Measurements from ENCODE around the gene CCR6. TPM values are rescaled to one million over a fixed set of nuclear protein-coding genes. Genes with fewer than 3 reads are reported as not detected.

The CCR6 gene
- total and polyA plus RNA-seq, 2 of the 8 experiments (the other 6 are each of a cell fraction or from before 2014, with no cell fraction given) = 0.06 TPM; not detected in 1

DNA sequence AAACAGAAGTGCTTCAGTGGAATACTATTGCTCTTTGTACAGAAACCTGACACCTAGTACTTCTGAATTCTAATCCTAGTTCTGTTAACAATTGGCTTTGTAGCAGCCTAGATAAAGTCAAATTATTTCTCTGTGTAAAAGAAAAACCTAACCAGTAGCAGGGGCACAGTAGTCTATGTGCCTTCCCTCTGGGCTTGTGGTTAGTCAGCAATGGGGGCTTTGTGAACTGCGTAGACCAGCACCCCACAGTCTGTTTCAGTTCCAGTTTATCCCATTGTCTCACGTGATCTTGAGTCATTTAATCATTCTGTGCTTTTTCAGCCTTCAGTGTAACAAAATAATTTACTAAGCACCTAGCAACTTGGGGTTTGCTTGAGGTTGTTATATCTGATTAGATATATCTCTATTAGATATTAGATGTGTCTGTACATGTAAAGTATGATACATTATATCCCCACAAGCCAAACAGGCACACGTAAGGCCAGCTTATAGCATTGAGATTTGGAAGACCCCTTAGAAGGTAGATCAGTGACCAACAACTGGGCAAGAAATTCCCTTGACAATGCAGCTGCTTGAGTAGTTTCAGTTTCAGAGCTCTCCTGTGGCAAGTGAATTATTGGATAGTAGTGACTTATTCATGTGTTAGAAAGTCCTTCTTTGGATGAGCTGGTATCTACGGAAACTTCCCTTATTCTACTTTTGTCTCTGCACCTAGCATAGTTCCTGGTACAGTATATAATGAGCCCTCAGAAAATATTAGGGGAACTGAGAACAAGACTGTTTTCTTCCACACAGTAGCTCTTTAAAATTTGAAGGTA is 27.9 kb upstream of the CCR6 start:
- H3K79me2 ChIP-seq (ENCODE audit: control insufficient read depth in 1 of 2, insufficient read depth in 2 of 2, low read length in 2 of 2) = no peaks in the 10 kb centered on the region
- no peak overlapping the region for H3K9ac ChIP-seq (replicated peaks in 1 of 4; ENCODE audit: extremely low read depth in 1 of 4, low read depth in 3 of 4, low read length in 3 of 4)
- H3K18ac ChIP-seq (ENCODE audit: extremely low read depth, low read length) = no peak overlapping the region
- DNase-seq (ENCODE audit: low read depth in 1 of 2, low spot score in 2 of 2) = no peak
- no peak overlapping the region for H3K4me2 ChIP-seq (ENCODE audit: insufficient read depth in 1 of 2, low read depth in 2 of 2, low read length in 2 of 2)
- no peak overlapping the region for H4K5ac ChIP-seq (ENCODE audit: insufficient read length, low read depth, low read length)
- H3K23me2 ChIP-seq (ENCODE audit: low read depth, low read length) = no peaks in the 10 kb centered on the region
- H3K4ac ChIP-seq (replicated peaks; ENCODE audit: insufficient read length, low read depth, low read length) = no peak overlapping the region
- H4K8ac ChIP-seq (ENCODE audit: extremely low read depth, insufficient read depth, low read length) = no peak overlapping the region
- H3K27ac ChIP-seq (ENCODE audit: low read depth, low read length) = no peak overlapping the region
- no peaks in the 10 kb centered on the region for H3K27me3 ChIP-seq (replicated peaks in 1 of 4; ENCODE audit: control insufficient read depth in 3 of 4, extremely low read depth in 1 of 4, insufficient read depth in 3 of 4, low read length in 3 of 4)
- no peak overlapping the region for H2BK120ac ChIP-seq (replicated peaks; ENCODE audit: low read depth, low read length)
- no peaks in the 10 kb centered on the region for H3K9me3 ChIP-seq (ENCODE audit: insufficient read depth in 2 of 2, low read depth in 1 of 2, low read length in 1 of 2)
- no peak overlapping the region for H2AK5ac ChIP-seq (ENCODE audit: low read depth, low read length)
- CTCF ChIA-PET (ENCODE audit: partially characterized antibody) = interaction anchor here (1.3 to 1.4 kb wide), 2 partner anchors 47 to 323 kb away, joined by 3 to 4 read pairs; no protein-coding TSS in a partner anchor
- H3K36me3 ChIP-seq (ENCODE audit: control insufficient read depth in 2 of 4, insufficient read depth in 4 of 4, low read length in 3 of 4) = no peaks in the 10 kb centered on the region
- no peak overlapping the region for H3K4me3 ChIP-seq (ENCODE audit: extremely low read depth in 1 of 4, insufficient read depth in 2 of 4, low read depth in 3 of 4, low read length in 4 of 4)
- H2BK15ac ChIP-seq (ENCODE audit: low read length) = no peak overlapping the region
- H2BK5ac ChIP-seq (ENCODE audit: low read depth, low read length) = no peak overlapping the region
- no peak overlapping the region for H3K56ac ChIP-seq (replicated peaks; ENCODE audit: insufficient read length, low read depth, low read length)
- H4K20me1 ChIP-seq (replicated peaks in 1 of 2; ENCODE audit: control insufficient read depth in 1 of 2, insufficient read depth in 2 of 2, low read length in 2 of 2) = no peaks in the 10 kb centered on the region
- no peak overlapping the region for H3K14ac ChIP-seq (ENCODE audit: insufficient read length)
- WGBS, 2 experiments (ENCODE audit: extremely low coverage in 1 of 2, insufficient coverage in 1 of 2, insufficient read length in 1 of 2, insufficient replicate concordance in 2 of 2, low coverage in 1 of 2, low lambda C conversion rate in 2 of 2, missing lambda C conversion rate in 1 of 2) = 94% methylated on average over 4 of the region's 4 CpGs; no CpG with 5 or more reads in 1 of the 2 experiments
- POLR2A ChIA-PET (ENCODE audit: partially characterized antibody) = no interaction called here
- H3K4me1 ChIP-seq (replicated peaks in 1 of 4; ENCODE audit: control insufficient read depth in 3 of 4, insufficient read depth in 4 of 4, low read length in 3 of 4) = peaks cover 0 to 7% (median 2%) of the 10 kb centered on the region in 4 experiments; a peak in 2 of 7 replicates
- H2BK12ac ChIP-seq (ENCODE audit: low read depth, low read length) = no peak overlapping the region
- no peak overlapping the region for H3K23ac ChIP-seq (ENCODE audit: insufficient read length)
- no peaks in the 10 kb centered on the region for H3K79me1 ChIP-seq (ENCODE audit: low read depth, low read length)
- H4K91ac ChIP-seq (replicated peaks; ENCODE audit: insufficient read length, low read length) = no peak overlapping the region
- H2AFZ ChIP-seq (ENCODE audit: low read length) = 0 out of 2 replicates have a peak overlapping the region, but pooled peaks have one; percentile 28
- no peak for FAIRE-seq
- H2BK20ac ChIP-seq (ENCODE audit: low read length) = no peak overlapping the region
- TF ChIP-seq POLR2A (IDR thresholded peaks at IDR 0.05; ENCODE audit: control extremely low read depth in 1 of 2, low read depth in 2 of 2, low read length in 2 of 2) = no peak
- no peak for TF ChIP-seq BCL11A (IDR thresholded peaks at IDR 0.05; ENCODE audit: low read depth in 2 of 2, low read length in 2 of 2)
- no peak for TF ChIP-seq RBBP5 (IDR thresholded peaks at IDR 0.05; ENCODE audit: borderline replicate concordance, low read depth, low read length)
- TF ChIP-seq SIX5 (IDR thresholded peaks at IDR 0.05; ENCODE audit: low read depth, low read length) = no peak
- no peak for TF ChIP-seq CREB1 (IDR thresholded peaks at IDR 0.05)
- no peak for TF ChIP-seq CBX5 (IDR thresholded peaks at IDR 0.05; ENCODE audit: low read depth, low read length)
- no peak for TF ChIP-seq SRF (IDR thresholded peaks at IDR 0.05; ENCODE audit: low read depth, low read length)
- TF ChIP-seq TAF1 (IDR thresholded peaks at IDR 0.05; ENCODE audit: low read depth, low read length) = no peak
- TF ChIP-seq SIN3A (conservative IDR thresholded peaks at IDR 0.05 in 1 of 2, IDR thresholded peaks at IDR 0.05 in 1 of 2; ENCODE audit: low read depth in 1 of 2, low read length in 2 of 2) = no peak
- no peak for TF ChIP-seq CEBPB (IDR thresholded peaks at IDR 0.05; ENCODE audit: low read depth, low read length)
- TF ChIP-seq SP4 (IDR thresholded peaks at IDR 0.05; ENCODE audit: low read length) = no peak
- TF ChIP-seq POLR2AphosphoS5 (IDR thresholded peaks at IDR 0.05; ENCODE audit: low read depth, low read length) = no peak
- no peak for TF ChIP-seq SP1 (IDR thresholded peaks at IDR 0.05; ENCODE audit: low read depth, low read length)
- no peak for TF ChIP-seq HDAC2 (IDR thresholded peaks at IDR 0.05; ENCODE audit: borderline replicate concordance in 1 of 2, low read depth in 2 of 2, low read length in 2 of 2)

Measured in H1 (cell line).